ENCODE measurements around the gene MTHFD1L.
"Not testable (repeated sequence)": the region's sequence is repeated elsewhere in the genome, so short reads cannot be mapped to it uniquely, and the experiment has no call there.

- TF ChIP-seq POLR2AphosphoS5 (IDR thresholded peaks at IDR 0.05; ENCODE audit: low read depth, low read length); REST (IDR thresholded peaks at IDR 0.05; ENCODE audit: insufficient read depth in 1 of 2, low read depth in 2 of 2, low read length in 2 of 2): not testable (repeated sequence)
- peak; percentile 42; the same call in 1 of the 2 replicates for TF ChIP-seq TAF1 (IDR thresholded peaks at IDR 0.05; ENCODE audit: borderline replicate concordance, insufficient read depth, low read length)
- TF ChIP-seq SIN3A (IDR thresholded peaks at IDR 0.05; ENCODE audit: borderline replicate concordance, insufficient read depth, low read length): peak; percentile 68; the same call in 1 of the 2 replicates
- TF ChIP-seq FOXP2 (optimal IDR thresholded peaks at IDR 0.05; ENCODE audit: borderline replicate concordance, extremely low read depth, extremely low read length, insufficient read depth): peak; percentile 20
Measured at GRCh38 chr6:151045511-151046222, 180.2 kb downstream of the MTHFD1L start.
